GM06990 (cell line): ENCODE data around the gene TTR.

Experiments used
- DNase-seq: peaks from one replicate; pipeline ENCODE4 v3.0.0-alpha.2; 2011; ENCODE audit not compliant: insufficient read length; ENCODE audit errors: extremely low read depth
- H3K27me3 ChIP-seq: replicated peaks from 2 replicates; pipeline ENCODE4 v1.6.0; 2011; ENCODE audit warnings: low read length; ENCODE audit not compliant: control insufficient read depth, insufficient read depth
- H3K36me3 ChIP-seq: 2 replicates; pipeline ENCODE4 v1.5.1; 2011; ENCODE audit warnings: low read length; ENCODE audit not compliant: control insufficient read depth, insufficient read depth
- H3K4me3 ChIP-seq: replicated peaks from 2 replicates; pipeline ENCODE4 v1.5.1; 2011; ENCODE audit warnings: low read depth, mild to moderate bottlenecking, control low read depth, low read length
- CTCF ChIP-seq: IDR thresholded peaks from 2 replicates; pipeline ENCODE4 v1.5.1; 2011; ENCODE audit warnings: low read length, control low read depth, mild to moderate bottlenecking, inconsistent platforms; ENCODE audit not compliant: insufficient read depth, poor library complexity, severe bottlenecking

Gene TTR

DNA sequence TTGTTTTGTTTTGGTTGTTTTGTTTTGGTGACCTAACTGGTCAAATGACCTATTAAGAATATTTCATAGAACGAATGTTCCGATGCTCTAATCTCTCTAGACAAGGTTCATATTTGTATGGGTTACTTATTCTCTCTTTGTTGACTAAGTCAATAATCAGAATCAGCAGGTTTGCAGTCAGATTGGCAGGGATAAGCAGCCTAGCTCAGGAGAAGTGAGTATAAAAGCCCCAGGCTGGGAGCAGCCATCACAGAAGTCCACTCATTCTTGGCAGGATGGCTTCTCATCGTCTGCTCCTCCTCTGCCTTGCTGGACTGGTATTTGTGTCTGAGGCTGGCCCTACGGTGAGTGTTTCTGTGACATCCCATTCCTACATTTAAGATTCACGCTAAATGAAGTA lies at the start of gene TTR:
TSS of gene TTR (plus strand) at position 250 of the 400 bp plus-strand sequence. CDS start at position 276, 26 bp downstream.
- H3K4me3 ChIP-seq = no peak within 1 kb of the TSS
- TF ChIP-seq CTCF = no peak
- no peaks in the 10 kb centered on the region for H3K27me3 ChIP-seq
- DNase-seq = no peak
- no peaks in the 10 kb centered on the region for H3K36me3 ChIP-seq

- Histone ChIP-seq H3K36me3 (peaks cover 10% of the 10 kb centered on the region), H3K27me3 (no peaks in the 10 kb centered on the region), H3K4me3 (no peak overlapping the region)
- no peak for DNase-seq
- TF ChIP-seq CTCF = no peak
These were observed 45.2 kb upstream of the TTR start for GRCh38 chr18:31546476-31546875.

- TF ChIP-seq CTCF = no peak
- no peaks in the 10 kb centered on the region for H3K27me3 ChIP-seq
- H3K36me3 ChIP-seq = peaks cover 5% of the 10 kb centered on the region
- no peak overlapping the region for H3K4me3 ChIP-seq
- no peak for DNase-seq
These were observed 42.8 kb upstream of the TTR start for GRCh38 chr18:31548853-31549252.

DNA sequence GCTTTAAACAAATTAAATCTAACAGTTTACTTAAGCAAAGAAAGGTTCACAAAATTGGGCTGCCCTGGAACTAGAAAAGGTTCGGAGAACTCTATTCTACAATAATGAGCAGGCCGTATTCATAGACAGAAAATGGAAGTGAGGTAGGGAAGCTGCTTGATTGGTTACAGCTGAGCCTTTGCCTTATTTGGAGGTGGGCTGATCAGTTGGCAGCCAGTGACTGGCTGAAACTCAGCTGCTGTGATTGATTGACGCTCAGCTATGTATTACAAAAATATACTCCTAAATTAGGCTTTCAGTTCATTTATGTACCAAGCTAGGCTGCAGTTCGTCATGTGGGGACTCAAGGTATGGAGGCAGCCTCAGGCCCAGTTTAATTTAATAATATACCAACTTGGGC lies 42.3 kb upstream of the TTR start:
- H3K36me3 ChIP-seq = peaks cover 5% of the 10 kb centered on the region
- no peak for DNase-seq
- H3K4me3 ChIP-seq = no peak overlapping the region
- no peaks in the 10 kb centered on the region for H3K27me3 ChIP-seq
- TF ChIP-seq CTCF = no peak

DNA sequence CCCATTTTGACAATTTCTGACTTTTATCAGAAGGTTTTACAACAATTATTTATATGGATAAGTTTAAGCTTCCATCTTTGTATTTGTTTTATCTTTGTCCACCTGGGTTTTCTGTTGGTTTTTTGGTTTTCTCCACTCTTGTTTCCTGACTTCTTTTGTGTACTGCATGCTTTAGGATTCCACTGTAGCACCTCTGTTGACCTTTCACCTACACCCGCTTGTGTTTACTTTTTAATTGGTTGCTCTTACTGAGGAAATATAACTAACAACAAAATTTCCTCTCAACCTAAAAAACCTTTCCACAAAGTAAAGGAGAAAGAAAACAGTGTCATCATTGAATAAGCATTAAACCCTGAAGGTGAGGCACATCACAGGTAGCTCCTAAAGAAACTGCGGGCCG lies 39.8 kb upstream of the TTR start:
- H3K27me3 ChIP-seq = no peaks in the 10 kb centered on the region
- no peaks in the 10 kb centered on the region for H3K36me3 ChIP-seq
- no peak for TF ChIP-seq CTCF
- H3K4me3 ChIP-seq = no peak overlapping the region
- DNase-seq = no peak

- Histone ChIP-seq H3K36me3 (no peaks in the 10 kb centered on the region), H3K4me3 (no peak overlapping the region), H3K27me3 (no peaks in the 10 kb centered on the region)
- no peak for DNase-seq
- peak; percentile 10 for TF ChIP-seq CTCF
These were observed 37.9 kb upstream of the TTR start for GRCh38 chr18:31553800-31554199.
